HG03520 (cell line): ENCODE data around the gene KCNQ5.

Experiments used
- ATAC-seq: cut with Tn5 transposase; IDR thresholded peaks from one replicate; pipeline ENCODE4 v1.9.1; 2021; ENCODE audit warnings: mild to moderate bottlenecking, moderate library complexity; ENCODE audit not compliant: unreplicated experiment

KCNQ5 gene

DNA sequence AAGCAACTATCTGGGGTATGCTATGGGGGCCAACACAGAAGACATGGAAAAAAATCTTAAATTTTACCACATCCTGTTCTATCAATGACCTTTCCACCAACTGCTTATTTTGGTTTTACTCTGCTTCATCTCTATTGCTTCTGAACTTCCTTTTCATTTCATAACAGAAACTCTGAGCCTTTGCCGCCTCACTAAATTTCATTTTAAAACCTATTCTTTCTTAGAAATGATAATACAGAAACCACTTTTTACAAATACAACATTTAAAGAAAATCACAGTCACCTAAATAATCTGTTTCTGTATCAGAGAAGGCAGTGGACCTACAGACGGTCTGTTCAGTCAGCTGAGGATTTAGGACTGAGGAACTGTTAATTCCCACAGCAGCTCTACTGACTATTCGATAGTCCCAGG, 117.5 kb downstream of the KCNQ5 start:
- ATAC-seq, result peak; percentile 57

DNA sequence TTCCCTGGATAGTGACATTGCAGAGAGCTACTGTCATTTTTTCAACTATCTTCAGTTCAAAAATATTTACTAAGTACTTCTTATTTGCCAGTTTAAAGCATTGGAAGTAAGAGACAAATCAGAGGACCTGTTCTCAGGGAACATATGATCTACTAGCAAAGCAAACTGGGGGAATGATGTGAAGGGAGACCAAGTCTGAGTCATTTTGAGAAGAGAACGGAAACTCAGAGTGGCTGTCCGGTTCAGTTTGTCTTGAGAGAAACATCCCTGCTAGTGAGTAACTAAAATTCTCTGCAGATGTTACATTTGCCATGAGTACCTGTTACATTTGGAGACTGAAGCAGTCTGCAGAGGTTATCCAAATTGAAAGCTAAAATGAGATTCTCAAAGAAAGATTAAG, 118.3 kb downstream of the KCNQ5 start:
- ATAC-seq, result peak; percentile 84

DNA sequence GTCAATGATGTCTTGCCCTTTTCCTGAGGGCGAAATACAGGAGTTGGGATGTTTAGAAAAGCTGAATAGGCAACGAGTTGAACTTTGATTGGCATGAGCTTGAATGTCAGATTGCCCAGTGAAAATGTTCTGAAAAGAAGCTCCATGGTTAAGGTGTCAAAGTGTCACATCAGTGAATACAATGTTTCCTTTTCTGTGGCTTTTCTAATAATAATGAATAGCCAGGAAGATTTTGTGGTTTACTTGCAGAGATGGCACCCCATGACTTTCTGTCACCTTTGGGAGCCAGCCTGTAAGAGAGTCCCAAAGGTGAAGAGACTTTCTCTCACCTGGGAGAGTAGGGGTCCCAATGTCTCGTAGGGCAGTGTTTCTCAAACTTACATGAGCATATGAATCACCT, 119.2 kb downstream of the KCNQ5 start:
- no peak for ATAC-seq

DNA sequence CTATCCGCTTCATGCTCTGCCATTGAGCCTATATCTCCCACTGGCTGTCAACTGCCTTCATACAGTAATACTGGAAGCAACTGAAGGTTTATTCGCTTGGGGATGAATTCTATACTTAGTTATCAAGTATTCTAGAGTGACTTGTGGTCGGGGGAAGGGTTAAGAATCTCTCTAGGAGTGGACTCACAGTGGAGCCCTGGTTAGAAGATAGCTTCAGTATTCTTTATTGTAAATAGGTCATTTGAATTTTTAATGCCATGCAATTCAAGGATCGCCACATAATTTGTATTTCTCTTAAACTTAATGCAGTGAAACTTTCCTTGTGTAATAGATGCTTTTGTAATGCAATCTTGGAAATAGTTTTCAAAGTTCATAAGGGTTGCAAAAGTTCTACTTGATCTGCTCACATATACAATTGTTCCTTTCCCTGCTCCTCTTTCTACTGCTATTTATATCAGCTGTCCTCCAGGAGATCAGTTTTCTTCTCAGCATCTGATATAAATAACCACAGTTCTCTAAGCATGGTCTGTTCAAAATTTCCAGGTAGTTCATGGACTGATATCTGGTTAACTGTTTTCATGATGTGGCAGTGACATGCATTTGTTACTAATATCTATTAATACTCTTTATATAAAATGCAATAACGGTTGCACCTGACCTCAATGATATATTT, 120.3 kb downstream of the KCNQ5 start:
- no peak for ATAC-seq

DNA sequence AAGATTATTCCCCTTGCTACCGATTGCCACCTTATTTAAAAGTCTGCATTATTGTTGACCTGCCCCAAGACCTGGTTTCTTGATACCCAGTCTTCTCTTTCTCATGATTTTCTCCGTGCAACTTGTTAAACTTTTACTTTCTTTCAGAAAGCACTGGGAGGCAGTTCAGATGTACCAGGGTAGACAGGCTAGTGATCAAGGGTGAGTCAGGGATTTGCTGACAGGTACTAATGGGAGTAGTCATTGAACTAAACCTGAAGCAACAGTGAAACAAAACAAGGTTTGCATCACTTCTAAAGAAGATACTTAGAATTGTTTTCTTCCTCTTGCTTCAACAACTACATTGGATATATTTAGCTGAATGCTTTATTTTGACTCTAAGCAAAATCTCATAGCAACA, 124.4 kb downstream of the KCNQ5 start:
- no peak for ATAC-seq

DNA sequence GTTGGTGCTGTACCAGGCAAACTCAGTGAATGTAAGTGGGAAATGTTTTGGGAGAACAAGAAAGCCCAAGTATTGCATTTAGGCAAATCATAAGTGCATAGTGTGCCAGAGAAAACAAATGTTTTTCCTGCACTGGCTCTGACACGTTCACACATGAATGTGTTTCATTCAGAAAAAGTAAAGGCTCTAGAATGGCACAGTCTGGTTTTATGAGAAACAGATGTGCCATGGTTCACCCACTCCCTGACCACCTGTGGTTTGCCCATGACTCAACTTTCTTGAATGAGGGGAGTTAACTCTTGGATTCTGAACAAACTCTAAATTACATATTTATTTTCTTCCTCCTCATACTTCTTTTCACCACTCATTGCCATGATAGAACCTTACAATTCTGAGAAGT, 126.9 kb downstream of the KCNQ5 start:
- ATAC-seq, result no peak

DNA sequence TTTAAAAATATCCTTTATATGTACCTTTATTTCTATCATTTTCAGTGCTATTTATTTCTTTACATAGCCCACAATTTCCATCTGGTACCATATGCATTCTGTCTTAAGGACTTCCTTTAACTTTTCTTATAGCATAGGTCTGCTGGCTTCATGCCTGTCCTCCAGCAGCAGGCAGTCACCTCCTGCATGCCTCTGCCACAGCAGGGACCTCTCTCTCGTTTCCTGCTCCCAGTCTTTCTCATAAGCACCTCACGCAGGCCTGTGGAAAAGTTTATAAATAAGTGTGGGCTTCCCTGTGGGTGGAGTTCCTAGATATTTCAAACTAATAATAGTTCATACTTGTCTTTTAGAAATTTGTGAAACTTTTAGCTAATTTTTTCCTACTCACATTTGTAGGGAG, 133.9 kb downstream of the KCNQ5 start:
- no peak for ATAC-seq

DNA sequence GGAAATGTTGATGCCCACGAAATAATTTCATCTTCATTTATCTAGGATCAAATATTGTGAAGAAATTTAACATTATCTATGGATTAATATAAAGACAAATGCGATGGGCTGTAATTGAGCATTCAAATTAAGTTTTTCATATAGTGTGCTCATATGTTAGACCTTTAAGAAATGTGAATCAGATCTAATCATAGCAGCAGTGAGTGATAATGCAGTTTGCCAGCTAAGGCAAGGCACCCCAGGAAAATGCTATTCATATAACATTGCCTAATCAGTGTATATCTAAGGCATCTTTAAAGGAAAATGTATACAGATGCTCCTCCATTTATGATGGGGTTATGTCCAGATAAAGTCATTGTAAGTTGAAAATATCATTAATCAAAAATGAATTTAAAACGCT, 135.2 kb downstream of the KCNQ5 start:
- ATAC-seq, result no peak

DNA sequence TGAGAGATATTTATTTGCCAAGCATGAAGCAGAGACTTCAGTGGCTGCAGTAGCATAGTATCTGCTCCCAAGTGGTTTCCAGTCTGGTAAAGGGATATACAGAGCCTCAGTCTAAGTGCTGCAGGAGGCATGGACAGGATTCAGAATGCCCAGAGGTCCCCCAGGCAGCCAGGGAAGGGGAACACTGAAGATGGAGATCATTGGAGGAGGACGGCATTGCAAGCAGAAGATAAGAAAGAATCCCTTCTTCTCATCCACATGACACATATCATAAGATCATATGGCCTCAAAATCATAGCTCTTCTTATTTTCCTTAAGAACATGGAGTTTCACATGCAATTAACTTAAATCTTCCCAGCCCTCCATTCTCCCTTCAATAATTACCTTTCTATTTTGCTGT, 136.1 kb downstream of the KCNQ5 start:
- no peak for ATAC-seq

DNA sequence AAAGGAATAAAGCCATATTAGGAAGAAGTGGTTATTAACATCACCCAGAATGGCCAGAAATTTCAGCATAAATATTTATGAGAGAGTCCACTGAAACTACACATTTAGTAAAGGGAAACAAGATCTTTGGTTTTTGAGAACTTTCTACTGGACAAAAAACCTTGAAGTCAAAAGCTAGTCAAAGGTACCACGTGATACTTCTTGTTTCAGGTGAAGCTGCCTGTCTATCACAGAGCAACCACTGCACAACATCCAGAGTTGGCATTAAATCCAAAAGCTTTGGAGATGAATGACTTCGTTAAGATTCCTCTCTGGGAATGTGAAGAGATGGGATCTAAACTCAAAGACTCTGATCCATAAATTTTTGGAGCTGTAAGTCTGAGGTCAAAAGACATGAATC, 137.0 kb downstream of the KCNQ5 start:
- ATAC-seq, result no peak

DNA sequence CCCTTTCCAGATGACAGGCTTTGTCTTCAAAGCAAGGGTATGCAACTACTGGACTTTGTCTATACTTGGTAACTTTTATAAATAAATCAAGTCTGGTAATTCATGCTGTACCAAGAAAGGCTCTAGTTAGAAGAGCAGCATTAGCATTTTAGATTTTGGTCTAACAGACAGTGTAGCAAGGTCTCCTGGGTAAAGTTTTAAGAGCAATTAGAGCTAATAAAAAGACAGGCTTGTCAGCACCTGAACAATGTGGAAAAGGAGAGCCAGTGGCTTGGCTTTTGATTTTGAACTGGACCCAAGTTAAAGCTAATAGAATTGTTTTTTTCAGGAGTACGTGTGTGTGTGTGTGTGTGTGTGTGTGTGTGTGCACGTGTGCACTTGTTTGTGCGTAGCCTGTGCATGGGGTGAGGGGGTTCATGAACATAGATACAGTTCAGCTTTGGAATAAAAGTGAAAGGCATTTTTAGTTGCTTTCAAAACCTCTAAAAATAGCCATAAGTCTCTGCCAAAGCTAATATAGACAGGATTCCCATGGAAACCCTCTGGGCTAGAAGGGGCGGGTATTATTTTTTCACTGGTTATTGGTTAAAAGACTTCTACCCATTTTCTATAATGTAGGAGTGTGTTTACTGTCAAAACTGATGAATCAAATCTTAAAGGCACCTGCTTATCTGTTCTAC, 138.4 kb downstream of the KCNQ5 start:
- ATAC-seq, result no peak

DNA sequence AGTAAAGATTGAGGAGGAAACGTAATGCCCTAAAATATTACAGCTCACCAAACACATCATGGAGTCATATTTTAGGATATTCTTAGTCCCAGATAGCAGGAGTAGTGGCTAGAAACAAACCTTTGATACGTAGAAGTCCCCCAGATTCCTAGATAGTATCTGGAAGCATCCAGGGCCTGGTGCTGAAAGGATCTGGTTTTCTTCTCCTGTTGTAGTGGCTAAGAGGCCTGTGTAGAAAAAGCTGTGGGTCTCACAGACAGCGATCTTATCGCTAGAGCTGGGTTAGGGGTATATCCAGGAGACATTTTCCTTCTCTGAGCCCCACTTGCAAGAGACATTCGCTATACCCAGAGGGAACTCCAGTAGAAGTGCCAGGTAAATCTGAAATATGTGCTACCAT, 139.9 kb downstream of the KCNQ5 start:
- no peak for ATAC-seq

DNA sequence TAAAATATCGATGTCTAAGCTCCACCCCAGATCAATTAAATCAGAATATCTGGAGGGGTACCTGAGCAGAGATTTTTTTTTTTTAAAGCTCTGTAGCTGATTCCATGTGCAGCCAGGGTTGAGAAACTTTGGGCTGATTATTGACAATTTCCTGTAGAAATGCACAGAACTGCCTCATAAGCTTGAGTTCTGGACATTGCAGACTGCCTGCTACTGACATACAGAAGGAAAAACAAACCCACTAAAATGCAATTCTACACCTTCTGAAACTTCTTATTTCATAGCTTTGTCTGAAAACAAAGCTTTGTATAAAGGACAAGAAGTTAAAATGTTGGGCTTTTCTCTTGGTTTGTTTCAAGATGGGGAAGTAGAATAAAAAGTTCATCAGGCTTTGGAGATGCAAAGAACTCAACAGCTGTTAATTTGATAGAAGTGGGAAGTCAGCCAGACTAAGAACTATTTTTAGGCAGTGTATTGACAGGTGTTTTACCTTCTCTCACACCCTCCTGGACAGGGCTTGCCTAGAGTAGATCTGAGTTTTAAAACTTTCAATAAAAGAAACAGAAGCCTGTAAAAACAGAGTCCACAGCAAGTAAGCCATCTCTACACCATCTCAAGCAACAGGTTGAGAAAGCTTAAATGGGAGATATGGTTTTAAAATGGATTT, 147.7 kb downstream of the KCNQ5 start:
- no peak for ATAC-seq

DNA sequence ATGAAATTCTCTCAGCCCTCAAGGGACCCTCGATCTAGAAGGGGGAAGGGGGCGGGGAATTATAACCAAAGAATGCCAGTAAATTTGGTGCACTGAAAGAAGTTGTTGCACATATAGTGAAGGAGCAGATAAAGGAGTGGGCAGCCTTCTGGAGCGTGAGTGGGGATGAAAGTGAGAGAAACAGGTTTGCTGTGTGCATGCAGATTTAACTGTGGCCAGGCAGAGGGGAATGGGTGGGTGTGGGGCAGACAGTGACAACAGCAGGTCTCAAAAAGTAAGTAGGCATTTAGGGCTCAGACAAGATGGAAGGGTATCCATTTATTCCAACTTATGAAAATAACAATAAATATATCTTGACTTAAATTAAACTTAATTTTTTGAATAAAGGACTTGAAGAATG, 149.1 kb downstream of the KCNQ5 start:
- ATAC-seq, result no peak

DNA sequence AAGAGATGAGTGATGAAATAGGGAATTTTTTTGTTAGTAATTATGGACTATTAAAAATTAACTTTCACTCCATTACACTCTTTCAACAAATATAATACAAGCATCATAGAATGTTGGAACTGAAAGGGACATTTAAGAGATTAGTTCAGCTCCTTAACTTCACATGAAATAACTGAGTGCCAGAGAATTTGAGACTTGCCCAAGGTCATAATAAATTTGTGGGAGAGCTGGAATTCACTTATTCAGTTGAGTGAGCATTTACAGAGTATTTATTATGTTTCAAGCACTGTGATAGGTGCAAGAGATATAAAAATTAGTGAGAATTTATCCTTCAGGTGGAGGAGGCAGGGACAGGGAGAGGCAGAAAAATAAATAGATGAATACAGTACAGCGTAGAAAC, 154.6 kb downstream of the KCNQ5 start:
- no peak for ATAC-seq

DNA sequence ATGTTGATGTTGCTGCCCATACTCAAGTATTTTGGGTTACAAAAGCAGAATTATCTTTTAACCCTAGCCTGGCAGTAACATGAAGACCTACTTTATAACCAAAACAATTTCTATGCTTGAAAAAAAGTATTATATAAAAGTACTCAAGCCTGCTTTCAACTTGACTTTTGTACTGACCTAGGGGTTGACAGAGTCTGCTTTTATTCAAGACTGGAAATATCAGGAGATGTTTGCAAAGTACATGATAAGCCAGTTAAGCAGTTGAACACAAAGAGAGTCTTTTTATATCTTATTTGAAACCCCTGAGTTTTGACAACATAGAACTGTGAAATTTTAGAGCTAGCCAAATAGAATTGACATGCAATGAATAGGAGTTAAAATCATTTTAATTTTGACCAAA, 159.8 kb downstream of the KCNQ5 start:
- ATAC-seq, result no peak

DNA sequence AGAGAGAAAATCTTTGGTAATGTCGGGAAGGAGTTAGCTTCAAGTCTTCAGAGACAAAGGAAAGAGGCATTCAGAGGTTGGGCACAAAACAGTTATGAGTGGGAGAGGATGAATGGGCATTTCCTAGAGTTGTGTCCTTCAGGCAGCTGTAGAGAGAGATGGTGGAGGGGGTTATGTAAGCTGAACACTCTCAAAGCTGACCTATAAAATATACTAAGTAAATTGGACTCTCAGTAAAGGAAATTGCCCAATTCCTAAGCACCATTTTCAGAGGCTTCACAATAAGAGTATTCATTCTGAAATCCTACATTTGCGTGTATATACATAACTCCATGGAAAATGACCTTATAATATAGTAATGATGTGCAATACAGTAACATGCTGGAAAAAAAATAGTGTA, 161.2 kb downstream of the KCNQ5 start:
- no peak for ATAC-seq

DNA sequence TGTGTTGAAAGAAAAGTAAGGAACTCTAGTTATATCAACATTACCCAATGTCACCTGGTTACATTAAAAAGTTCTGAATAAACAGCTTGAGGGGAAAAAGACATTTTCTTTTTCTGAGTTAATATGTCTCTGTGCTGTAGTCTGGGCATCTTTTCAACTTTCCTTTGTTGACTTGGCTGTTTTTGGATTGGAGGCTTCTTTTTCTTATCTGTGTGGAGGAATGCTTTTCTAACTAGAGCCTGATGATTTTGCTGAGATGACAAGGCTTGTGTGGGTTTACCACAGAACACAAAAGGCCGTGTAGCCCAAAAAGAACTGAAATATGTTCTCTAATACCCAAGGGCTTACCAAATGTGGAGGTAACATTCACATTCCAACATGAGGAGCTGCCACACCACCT, 161.8 kb downstream of the KCNQ5 start:
- ATAC-seq, result no peak

DNA sequence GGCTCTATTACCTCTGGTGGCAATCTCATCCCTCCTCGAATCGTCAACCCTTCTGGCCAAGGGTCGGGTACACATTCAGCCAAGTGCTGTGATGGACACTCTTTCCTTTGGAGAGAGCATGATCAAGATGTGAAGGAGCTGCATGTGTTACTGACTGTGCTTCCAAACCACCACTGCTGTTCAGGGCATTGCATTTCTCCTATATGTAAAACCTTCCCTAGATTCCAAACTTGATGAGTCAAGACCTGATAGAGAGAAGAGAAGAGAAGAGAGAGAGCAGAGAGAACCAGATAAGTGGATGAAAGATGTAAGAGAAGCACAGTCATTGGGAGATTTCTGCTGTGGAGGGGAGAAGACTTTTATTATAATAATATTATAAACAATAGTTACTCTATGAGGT, 162.2 kb downstream of the KCNQ5 start:
- no peak for ATAC-seq

DNA sequence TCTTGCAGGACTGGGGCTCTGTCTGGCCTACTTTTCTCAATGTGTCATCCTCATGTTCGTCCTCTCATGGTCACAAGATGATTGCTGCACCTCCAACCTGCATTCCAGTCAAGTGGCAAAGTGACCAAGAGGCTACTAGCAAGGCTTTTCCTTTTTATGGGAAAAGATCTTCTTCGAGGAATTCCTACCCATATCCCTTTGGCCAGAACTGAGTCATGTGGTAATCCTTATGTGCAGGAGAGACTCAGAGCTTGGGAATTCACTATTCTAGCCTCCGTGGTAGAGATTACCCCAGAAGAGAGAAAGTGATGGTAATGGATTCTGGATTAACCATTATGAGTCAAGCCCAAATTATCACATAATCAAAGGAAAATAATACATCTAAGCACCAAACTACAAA, 162.7 kb downstream of the KCNQ5 start:
- ATAC-seq, result no peak

DNA sequence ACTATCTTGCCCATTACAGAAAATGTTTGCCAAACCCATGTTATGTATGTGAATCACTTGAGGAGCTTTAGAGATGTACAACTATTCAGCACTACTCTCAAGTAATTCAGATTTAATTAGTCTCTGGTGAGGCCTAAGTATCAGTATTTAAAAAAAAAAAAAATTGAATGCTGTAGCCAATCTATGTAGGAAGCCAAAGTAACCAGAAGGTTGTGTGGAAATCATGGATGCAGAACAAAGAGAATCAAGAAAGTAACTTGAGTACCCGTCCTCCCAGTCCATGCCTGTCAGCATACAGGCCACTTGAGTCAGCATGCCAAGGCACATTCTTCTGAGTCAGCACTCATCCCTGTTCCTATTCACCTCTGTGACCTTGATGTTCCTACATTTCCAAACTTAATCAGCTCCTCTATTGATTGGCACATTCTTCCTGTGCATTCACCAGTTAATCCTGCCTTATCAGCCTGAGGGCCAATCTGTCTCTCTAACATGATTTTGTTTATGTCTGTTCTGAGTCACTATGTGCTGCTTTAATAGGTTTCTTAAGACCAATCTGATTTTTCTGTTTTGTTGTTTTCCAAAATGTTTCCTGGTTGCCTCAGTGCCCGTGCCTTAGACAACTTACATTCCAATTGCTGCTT, 165.6 kb downstream of the KCNQ5 start:
- ATAC-seq, result no peak

DNA sequence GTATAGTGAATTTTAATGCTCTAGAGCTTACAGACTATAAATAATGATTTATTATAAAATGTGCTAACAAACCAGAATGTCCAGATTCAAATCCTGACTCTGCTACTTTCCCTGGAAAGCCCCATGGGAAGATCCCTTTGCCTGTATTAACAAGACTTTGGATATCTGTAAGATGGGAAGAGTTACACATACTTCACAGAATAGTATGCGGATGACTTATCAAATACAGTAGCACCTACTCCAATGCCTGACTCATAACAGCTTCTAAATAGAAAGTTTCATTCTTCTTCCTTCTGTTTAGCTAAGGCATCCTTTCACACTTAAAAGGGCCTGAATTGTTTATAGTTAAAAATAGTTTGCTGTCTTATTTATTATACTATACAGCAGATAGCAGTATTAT, 166.3 kb downstream of the KCNQ5 start:
- no peak for ATAC-seq
